HG02623 (cell line): Measurements from ENCODE around the gene CTNNA2.
"Not testable (repeated sequence)": the region's sequence is repeated elsewhere in the genome, so short reads cannot be mapped to it uniquely, and the experiment has no call there.

ENCODE experiments used
- ATAC-seq: cut with Tn5 transposase; IDR thresholded peaks from one replicate; pipeline ENCODE4 v1.9.1; 2021; ENCODE audit warnings: moderate library complexity; ENCODE audit not compliant: unreplicated experiment

Gene CTNNA2

DNA sequence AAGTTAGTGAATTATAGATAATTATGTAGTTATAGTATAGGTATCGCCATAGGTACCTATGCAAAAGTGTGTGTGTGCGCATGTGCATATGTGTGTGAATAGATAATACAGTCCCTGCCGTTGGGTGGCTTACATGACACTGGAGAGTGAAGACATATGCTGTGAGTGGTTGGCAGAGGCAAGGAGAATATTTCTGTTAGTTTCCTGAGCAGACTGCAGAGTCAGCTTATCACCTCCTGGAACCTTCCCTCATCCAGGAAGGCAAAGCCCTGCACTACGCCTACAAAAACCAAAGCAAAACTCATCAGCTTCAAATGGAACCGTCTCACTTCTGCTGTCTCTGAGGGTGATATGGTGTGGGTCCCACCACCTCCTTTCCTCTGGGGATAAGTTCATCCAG lies 609.8 kb downstream of the CTNNA2 start:
- ATAC-seq = no peak

DNA sequence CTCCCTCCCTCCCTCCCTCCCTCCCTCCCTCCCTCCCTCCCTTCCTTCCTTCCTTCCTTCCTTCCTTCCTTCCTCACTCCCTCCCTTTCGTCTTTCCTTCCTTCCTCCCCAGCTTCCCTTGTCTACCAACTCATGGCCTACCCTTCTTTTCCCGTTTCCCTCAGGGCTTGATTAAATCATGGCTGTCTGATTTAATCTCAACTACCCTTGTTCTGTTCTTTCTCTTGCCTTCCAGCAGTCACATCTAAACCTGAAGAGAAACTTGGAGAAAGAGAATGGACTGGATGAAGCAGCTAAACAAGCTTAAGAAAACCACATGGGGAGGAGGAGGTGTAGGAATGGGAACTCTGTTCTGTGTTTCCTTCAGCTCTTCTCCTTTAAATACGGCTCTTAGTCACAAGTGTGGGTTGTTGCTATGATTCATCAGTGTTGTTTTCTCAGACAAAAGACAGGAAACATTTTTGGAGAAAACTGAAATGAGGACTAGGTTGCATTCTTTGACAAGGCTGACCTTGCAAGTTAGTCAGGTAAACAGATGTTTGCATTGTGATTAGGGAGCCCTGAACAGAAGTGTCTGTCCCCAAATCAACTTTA lies 613.8 kb downstream of the CTNNA2 start:
- ATAC-seq = no peak

- no peak for ATAC-seq
Observed at GRCh38 chr2:80128080-80128479, 615.2 kb downstream of the CTNNA2 start.

DNA sequence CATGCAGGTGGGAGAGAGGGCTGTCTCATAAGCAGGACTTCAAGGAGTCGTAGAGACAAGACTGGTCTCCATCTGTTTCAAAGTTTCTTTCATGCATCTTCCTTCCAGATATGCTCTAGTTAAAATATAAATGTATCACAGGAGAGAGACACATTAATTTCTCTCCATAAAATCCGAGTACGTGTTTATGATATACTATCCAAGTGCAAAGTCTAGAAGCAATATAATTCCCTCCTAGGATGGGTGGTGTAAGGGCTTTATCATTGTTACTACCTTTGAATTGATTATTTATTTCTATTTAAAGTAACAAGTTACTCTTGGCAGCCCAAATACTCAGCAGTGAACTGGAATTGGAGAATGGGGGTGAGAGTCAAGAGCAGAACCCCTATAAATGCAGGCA lies 619.4 kb downstream of the CTNNA2 start:
- no peak for ATAC-seq

DNA sequence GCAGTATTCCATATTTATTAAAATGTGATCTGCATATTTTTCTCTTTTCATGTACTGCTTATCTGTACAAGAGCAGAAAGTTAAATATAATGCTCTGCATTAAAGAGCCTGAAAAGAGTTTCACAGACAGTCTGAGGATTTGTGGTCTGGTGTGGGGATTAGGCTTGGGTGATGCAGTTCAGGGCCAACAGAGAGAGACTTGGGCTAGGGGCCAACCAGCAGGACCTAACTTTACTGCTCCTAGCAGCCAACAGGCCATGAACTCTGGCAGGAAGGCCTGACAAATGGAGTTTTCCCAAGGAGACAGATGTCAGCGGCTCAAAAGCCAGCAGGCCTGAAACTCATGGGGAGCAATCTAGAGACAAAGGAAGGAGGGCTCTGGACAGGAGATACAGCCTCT lies 622.1 kb downstream of the CTNNA2 start:
- no peak for ATAC-seq

- ATAC-seq = no peak
Observed at GRCh38 chr2:80136338-80136737, 623.5 kb downstream of the CTNNA2 start.

DNA sequence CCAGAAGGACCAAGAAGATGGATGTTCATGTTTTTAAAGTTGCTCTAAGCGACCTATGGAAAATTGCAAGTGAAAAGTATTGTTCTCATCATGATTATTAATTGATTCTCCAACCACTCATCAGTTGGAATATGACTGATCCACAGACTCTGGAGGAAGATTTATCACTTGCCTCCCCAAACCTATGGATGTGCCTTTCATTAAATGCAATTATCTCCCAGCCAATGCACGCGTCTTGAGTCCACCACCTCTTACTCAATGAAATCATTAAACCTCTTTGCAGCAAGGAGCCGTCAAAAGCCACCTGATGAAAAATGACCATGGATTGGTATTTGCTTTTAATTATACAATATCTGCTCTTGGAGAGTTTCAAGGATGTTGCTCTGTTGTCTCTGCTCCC lies 626.1 kb downstream of the CTNNA2 start:
- ATAC-seq = no peak

DNA sequence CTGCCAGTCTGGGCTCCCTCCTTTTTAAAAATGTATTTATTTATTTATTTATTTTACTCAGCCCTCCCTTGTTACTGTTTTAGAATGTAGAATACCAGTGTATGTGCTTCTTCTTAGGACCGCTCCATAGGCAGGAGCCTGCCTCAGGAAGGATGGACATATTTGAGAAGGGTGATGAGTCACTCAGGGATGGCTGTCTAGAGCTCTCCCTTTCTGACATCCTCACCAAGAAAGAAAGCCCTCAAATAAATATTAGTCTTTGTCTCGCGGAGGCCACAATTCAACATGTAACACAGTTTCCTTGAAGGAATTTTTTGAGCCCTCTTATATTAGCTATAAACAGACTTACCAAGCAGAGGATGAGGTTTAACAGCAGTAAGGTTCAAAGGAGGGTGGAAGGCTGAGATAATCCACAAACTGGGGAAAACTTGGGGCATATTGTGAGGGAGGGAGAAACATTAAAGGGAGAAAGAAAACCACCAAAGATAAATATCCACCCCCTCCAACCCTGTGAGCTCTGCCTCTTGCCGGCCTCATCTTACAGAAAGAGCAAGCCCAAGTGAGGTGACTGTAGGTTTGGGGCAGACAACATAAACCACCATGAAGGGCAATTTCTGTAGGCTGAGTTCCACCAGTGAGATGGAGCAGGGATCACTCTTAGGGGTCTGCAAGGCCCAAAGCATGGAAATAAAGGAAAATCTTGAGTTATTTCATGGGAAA lies 628.3 kb downstream of the CTNNA2 start:
- ATAC-seq = no peak

DNA sequence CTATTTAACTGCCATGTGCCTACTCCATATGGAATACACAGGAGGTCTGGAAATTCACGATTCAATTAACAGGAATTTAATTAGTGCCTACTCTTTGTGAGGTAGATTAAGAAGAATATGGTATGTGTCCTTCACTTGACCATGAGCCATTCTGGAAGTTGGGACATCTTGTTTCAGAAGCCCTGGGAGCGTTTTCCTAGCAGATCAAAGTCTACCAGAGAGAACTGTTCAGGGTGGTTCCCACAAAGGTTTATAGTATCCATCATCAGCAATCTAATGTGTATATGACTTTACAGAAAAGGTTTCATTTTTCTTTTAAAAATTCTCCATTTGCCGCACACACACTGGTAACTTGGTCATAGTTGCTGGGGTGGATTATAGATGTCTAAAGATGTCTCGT lies 632.6 kb downstream of the CTNNA2 start:
- no peak for ATAC-seq

- not testable (repeated sequence) for ATAC-seq
Observed at GRCh38 chr2:80146757-80147156, 633.9 kb downstream of the CTNNA2 start.

DNA sequence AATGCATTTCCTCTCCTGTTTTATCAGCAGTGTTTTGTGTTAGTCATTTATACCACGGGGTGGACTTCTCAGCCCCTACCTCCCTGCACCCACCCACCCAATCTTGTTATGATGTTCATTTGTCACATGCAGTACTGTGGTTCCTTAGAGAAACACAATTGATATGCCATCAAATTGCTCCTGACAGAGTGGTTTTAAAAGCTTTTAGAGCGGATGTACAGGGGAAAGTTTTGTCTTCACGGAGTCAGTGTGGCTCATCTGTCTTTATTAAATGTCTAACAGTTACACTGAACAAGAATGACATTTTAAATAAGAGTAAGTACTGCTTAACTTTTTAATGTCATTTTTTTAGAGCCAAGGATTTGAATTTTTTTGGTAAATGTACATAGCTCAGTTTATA lies 634.8 kb downstream of the CTNNA2 start:
- no peak for ATAC-seq

GRCh38 chr2:80148906-80149305 lies 636.1 kb downstream of the CTNNA2 start:
- ATAC-seq = no peak

- no peak for ATAC-seq
Observed at GRCh38 chr2:80149991-80150390, 637.1 kb downstream of the CTNNA2 start.

DNA sequence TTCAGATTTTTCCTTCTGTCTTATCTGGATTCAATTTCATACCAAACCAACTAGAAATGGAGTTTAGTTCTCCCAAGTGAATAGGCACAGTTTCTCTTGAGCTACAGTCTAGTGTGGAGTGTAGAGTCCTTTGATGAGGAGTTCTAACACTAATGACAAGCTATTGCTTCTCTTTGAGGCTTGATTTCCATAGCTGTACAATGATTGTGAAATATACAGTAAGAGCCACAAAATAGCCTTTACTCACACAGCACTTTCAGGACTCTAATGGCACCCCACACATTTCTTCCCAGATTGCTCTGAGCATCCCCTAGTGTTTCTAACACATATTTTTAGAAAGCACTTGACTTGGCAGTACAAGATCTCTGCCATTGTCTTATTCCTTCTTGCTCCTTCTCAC lies 638.4 kb downstream of the CTNNA2 start:
- no peak for ATAC-seq

- ATAC-seq = no peak
Observed at GRCh38 chr2:80151651-80152050, 638.8 kb downstream of the CTNNA2 start.

DNA sequence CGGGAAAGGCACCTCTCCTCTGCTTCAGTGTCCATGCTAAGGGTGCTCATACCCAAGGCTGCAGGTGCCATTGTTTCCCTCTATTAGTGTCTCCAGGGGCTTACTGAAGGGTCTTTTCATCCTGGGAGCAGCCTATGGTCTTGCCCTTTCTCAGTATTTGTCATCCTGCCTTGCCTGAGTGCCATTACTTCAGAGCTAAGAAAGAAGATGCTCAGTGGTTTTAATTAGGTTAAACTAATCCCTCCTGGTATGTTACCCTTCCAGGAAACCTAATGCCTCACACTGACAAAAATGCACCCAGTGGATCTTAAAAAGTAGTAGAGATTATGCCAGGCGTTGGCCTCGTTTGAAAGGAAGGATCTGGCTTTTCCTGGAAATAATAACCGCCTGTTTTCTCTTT lies 640.3 kb downstream of the CTNNA2 start:
- ATAC-seq = no peak

DNA sequence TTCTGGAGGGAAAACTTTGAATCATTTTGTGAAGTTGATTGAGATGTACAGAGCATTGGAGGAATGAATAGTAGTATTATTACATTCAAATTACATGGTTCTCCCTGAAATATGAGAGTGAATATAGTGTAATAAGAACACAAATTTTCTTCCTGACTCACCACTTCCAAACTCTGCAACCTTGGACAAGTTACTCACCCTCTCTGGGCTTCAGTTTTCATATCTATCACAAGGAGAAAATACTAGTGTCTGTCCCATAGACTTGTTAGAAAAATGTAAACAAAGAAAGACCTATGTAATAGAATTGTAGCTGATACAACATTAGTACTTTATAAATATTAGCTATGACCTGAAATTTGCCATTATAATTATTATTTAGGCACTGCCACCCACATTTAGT lies 640.9 kb downstream of the CTNNA2 start:
- no peak for ATAC-seq

GRCh38 chr2:80154231-80154915 lies 641.5 kb downstream of the CTNNA2 start:
- no peak for ATAC-seq

GRCh38 chr2:80164375-80164774 lies 651.5 kb downstream of the CTNNA2 start:
- ATAC-seq = no peak

GRCh38 chr2:80166483-80167171 lies 653.8 kb downstream of the CTNNA2 start:
- no peak for ATAC-seq

GRCh38 chr2:80167284-80167808 lies 654.5 kb downstream of the CTNNA2 start:
- no peak for ATAC-seq
